ENCODE results near the gene STX16. TPM values are rescaled to one million over a fixed set of nuclear protein-coding genes. Genes with fewer than 3 reads are reported as not detected.

STX16 gene
- total and polyA plus RNA-seq, 9 of the 15 experiments (the other 6 are each of a cell fraction or from before 2014, with no cell fraction given), result 4.4 to 43.5 (median 14.7) TPM

DNA sequence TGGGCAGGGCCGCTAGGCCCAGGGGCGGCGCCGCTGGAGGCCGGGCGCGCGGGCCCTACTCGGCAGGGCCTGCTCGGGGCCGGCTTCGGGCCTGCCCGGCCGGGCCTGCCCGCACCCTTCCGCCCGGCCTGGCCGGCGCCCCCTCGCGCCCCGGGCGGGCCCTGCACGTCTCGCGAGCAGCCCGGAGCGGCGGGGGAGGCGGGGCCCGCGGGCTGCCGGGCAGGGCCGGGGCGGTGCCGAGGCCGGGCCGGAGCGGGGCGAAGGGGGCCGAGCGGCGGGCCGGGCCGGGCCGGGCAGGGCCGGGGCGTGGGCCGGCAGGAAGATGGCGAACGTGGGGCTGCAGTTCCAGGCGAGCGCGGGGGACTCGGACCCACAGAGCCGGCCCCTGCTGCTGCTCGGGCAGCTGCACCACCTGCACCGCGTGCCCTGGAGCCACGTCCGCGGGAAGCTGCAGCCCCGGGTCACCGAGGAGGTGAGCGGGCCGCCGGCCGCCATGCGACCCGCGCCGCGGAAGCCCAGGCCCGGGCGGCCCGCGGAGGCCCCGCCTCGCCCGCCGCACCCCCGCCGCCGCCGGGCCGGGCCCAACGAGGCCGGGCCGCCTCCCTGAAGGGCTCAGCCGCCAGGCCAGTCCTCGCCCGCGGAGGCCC, 41.6 kb downstream of the STX16 start, which contains the start of gene NPEPL1:
NPEPL1 (plus strand) TSS at position 222 of the 647 bp plus-strand sequence; CDS start at position 323, 101 bp downstream.
- Histone ChIP-seq H3K9me1 (ENCODE audit: control insufficient read depth, insufficient read depth, low read length) (peaks cover 6% of the 10 kb centered on the region), H3K4me3 (no peak within 1 kb of the TSS), H3K9ac (ENCODE audit: insufficient read depth in 1 of 2, low read depth in 2 of 2, low read length in 2 of 2) (no peak within 1 kb of the TSS; a peak in 1 of 4 replicates), H3K4me1 (replicated peaks in 1 of 2; ENCODE audit: control insufficient read depth in 2 of 2, insufficient read depth in 2 of 2, low read length in 2 of 2) (peaks cover 1 to 31% of the 10 kb centered on the region in 2 experiments; a peak in 3 of 5 replicates), H3K4me2 (ENCODE audit: insufficient read depth, low read length) (no peak within 1 kb of the TSS), H2AFZ (ENCODE audit: low read depth, low read length) (no peak within 1 kb of the TSS), H3K27ac (ENCODE audit: extremely low read depth, low read depth, low read length) (no peak within 1 kb of the TSS), H3K36me3 (ENCODE audit: control insufficient read depth, insufficient read depth, low read length) (no peaks in the 10 kb centered on the region; the same call in 2 of the 3 replicates), H3K79me2 (ENCODE audit: control insufficient read depth, insufficient read depth, low read length) (no peaks in the 10 kb centered on the region), H3K9me3 (replicated peaks; ENCODE audit: control insufficient read depth, insufficient read depth, low read depth, low read length) (no peaks in the 10 kb centered on the region), H3K27me3 (ENCODE audit: control insufficient read depth in 2 of 2, insufficient read depth in 2 of 2, low read length in 2 of 2) (no peaks in the 10 kb centered on the region; a peak in 1 of 5 replicates), H4K20me1 (replicated peaks; ENCODE audit: control insufficient read depth, insufficient read depth, low read length) (no peaks in the 10 kb centered on the region)
- CTCF ChIA-PET (ENCODE audit: low intra/inter-chr PET ratio), result no interaction called here
- POLR2A ChIA-PET, result no interaction called here
- FAIRE-seq, result no peak
- ATAC-seq, result no peak
- no peak for DNase-seq (ENCODE audit: extremely low read depth in 1 of 4, low spot score in 3 of 4)
- no TSS peak for BruUV-seq (replicated peaks)
- TF ChIP-seq PRMT5 (CRISPR knock-in tag; IDR thresholded peaks at IDR 0.05), result no peak
- TF ChIP-seq RAD51 (IDR thresholded peaks at IDR 0.05; ENCODE audit: borderline replicate concordance, low read depth), result no peak
- no peak for TF ChIP-seq ZNF57 (CRISPR knock-in tag; IDR thresholded peaks at IDR 0.05)
- no peak for TF ChIP-seq TAF9B (IDR thresholded peaks at IDR 0.05; ENCODE audit: partially characterized antibody)
- TF ChIP-seq ELF4 (CRISPR knock-in tag; IDR thresholded peaks at IDR 0.05), result no peak
- no peak for TF ChIP-seq BHLHE40 (IDR thresholded peaks at IDR 0.05; ENCODE audit: low read length)
- TF ChIP-seq OTX1 (CRISPR knock-in tag; IDR thresholded peaks at IDR 0.05), result no peak
- no peak for TF ChIP-seq SNIP1 (IDR thresholded peaks at IDR 0.05; ENCODE audit: low read depth)
- TF ChIP-seq DPF2 (IDR thresholded peaks at IDR 0.05), result no peak
- no peak for TF ChIP-seq ZNF347 (CRISPR knock-in tag; IDR thresholded peaks at IDR 0.05; ENCODE audit: low read depth)
- no peak for TF ChIP-seq ZC3H8 (IDR thresholded peaks at IDR 0.05)
- no peak for TF ChIP-seq CHCHD3 (CRISPR knock-in tag; IDR thresholded peaks at IDR 0.05)
- no peak for TF ChIP-seq ZNF766 (CRISPR knock-in tag; conservative IDR thresholded peaks at IDR 0.05)
- TF ChIP-seq THRAP3 (IDR thresholded peaks at IDR 0.05; ENCODE audit: borderline replicate concordance), result no peak
- TF ChIP-seq, protein P1, sequence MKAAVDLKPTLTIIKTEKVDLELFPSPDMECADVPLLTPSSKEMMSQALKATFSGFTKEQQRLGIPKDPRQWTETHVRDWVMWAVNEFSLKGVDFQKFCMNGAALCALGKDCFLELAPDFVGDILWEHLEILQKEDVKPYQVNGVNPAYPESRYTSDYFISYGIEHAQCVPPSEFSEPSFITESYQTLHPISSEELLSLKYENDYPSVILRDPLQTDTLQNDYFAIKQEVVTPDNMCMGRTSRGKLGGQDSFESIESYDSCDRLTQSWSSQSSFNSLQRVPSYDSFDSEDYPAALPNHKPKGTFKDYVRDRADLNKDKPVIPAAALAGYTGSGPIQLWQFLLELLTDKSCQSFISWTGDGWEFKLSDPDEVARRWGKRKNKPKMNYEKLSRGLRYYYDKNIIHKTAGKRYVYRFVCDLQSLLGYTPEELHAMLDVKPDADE (conservative IDR thresholded peaks at IDR 0.05; ENCODE audit: control insufficient read depth, low read depth, low read length), result no peak
- no peak for TF ChIP-seq PHF8 (IDR thresholded peaks at IDR 0.05; ENCODE audit: borderline replicate concordance, low read length)
- WGBS (ENCODE audit: insufficient coverage, low coverage, missing lambda C conversion rate), result no CpG with 5 or more reads among the region's 93 CpGs
- intact Hi-C loops (cut with micrococcal nuclease), result no loop called here
- in situ Hi-C loops (cut with MboI), result no loop called here
